IMR-90 (cell line): Measurements from ENCODE around the gene ADAMTS17. TPM values are rescaled to one million over a fixed set of nuclear protein-coding genes. Genes with fewer than 3 reads are reported as not detected.

ENCODE experiments used
- ATAC-seq: fragments of 200-7000 bp; cut with Tn5 transposase; 2 replicates; pipeline ENCODE4 v1.9.1; 2020; ENCODE audit warnings: low read depth, mild to moderate bottlenecking, moderate library complexity
- BruUV-seq: library from RNA; stranded (reverse); fragments of 400-500 nt; replicated peaks from 2 replicates; lab custom pipeline; 2021; lab: Mats Ljungman, UMichigan
- CTCF ChIA-PET: fragments of 300-600 bp; formaldehyde crosslinking; extraction: SDS; loops from one replicate; lab custom pipeline; 2021; ENCODE audit warnings: antibody characterized with exemption; lab: Yijun Ruan, JAX
- POLR2A ChIA-PET: fragments of 300-600 bp; sonication (Branson Sonifier 250); formaldehyde crosslinking; loops from one replicate; lab custom pipeline; 2022; ENCODE audit warnings: antibody characterized with exemption; ENCODE audit not compliant: unreplicated experiment; lab: Charles Lee
- DNase-seq: peaks from one replicate; pipeline ENCODE4 v3.0.0; 2013
- H2AFZ ChIP-seq: replicated peaks from 2 replicates; pipeline ENCODE3; 2013; ENCODE audit warnings: low read length, mild to moderate bottlenecking; ENCODE audit not compliant: poor library complexity
- H2AK5ac ChIP-seq: 2 replicates; pipeline ENCODE4 v1.6.1; 2013; ENCODE audit warnings: low read depth, low read length, inconsistent platforms
- H2AK9ac ChIP-seq: replicated peaks from 2 replicates; pipeline ENCODE3; 2013; ENCODE audit warnings: mild to moderate bottlenecking, low read depth, low read length, moderate library complexity; ENCODE audit not compliant: poor library complexity
- H2BK120ac ChIP-seq: 2 replicates; pipeline ENCODE4 v1.6.1; 2013; ENCODE audit warnings: low read depth, low read length, inconsistent platforms
- H2BK15ac ChIP-seq: 3 replicates; pipeline ENCODE4 v1.6.1; 2013; ENCODE audit warnings: low read depth, low read length, inconsistent platforms
- H2BK20ac ChIP-seq: 2 replicates; pipeline ENCODE4 v1.6.1; 2013; ENCODE audit warnings: low read depth, mild to moderate bottlenecking, inconsistent platforms, low read length, moderate library complexity
- H2BK5ac ChIP-seq: 2 replicates; pipeline ENCODE4 v1.6.1; 2013; ENCODE audit warnings: mild to moderate bottlenecking, low read depth, low read length, inconsistent platforms; ENCODE audit not compliant: poor library complexity, severe bottlenecking
- H3K14ac ChIP-seq: replicated peaks from 2 replicates; pipeline ENCODE4 v1.6.1; 2013; ENCODE audit warnings: low read depth, low read length, inconsistent platforms
- H3K18ac ChIP-seq: 2 replicates; pipeline ENCODE4 v1.6.1; 2013; ENCODE audit warnings: low read depth, low read length, control low read depth
- H3K23ac ChIP-seq: 2 replicates; pipeline ENCODE4 v1.6.1; 2013; ENCODE audit warnings: low read depth, low read length, inconsistent platforms
- H3K27ac ChIP-seq: 2 replicates; pipeline ENCODE4 v1.5.1; 2013; ENCODE audit warnings: mild to moderate bottlenecking, control low read depth, low read length; ENCODE audit not compliant: insufficient read depth
- H3K27me3 ChIP-seq: 2 replicates; pipeline ENCODE4 v1.6.1; 2013; ENCODE audit warnings: low read length; ENCODE audit not compliant: control insufficient read depth, insufficient read depth
- H3K36me3 ChIP-seq: 2 replicates; pipeline ENCODE4 v1.6.1; 2013; ENCODE audit warnings: low read length, mixed read lengths; ENCODE audit not compliant: control insufficient read depth, insufficient read depth
- H3K4ac ChIP-seq: 2 replicates; pipeline ENCODE4 v1.6.1; 2013; ENCODE audit warnings: low read depth, low read length, inconsistent platforms
- H3K4me1 ChIP-seq: 2 replicates; pipeline ENCODE4 v1.6.1; 2013; ENCODE audit warnings: low read length, mixed read lengths; ENCODE audit not compliant: control insufficient read depth, insufficient read depth
- H3K4me2 ChIP-seq: 2 replicates; pipeline ENCODE4 v1.6.1; 2013; ENCODE audit warnings: low read depth, mild to moderate bottlenecking, control low read depth, low read length, moderate library complexity
- H3K4me3 ChIP-seq: 2 replicates; pipeline ENCODE4 v1.5.1; 2013; ENCODE audit warnings: low read depth, mild to moderate bottlenecking, control low read depth, low read length, moderate library complexity; ENCODE audit not compliant: insufficient read depth
- H3K56ac ChIP-seq: 2 replicates; pipeline ENCODE4 v1.6.1; 2013; ENCODE audit warnings: low read length, inconsistent platforms; ENCODE audit not compliant: insufficient read depth; ENCODE audit errors: extremely low read depth
- H3K79me1 ChIP-seq, 2 experiments: 2 replicates each; pipeline ENCODE4 v1.6.1; 2013; ENCODE audit warnings: low read length in 2 of 2, inconsistent platforms in 1 of 2, low read depth in 1 of 2
- H3K9ac ChIP-seq: 2 replicates; pipeline ENCODE4 v1.6.1; 2013; ENCODE audit warnings: low read depth, low read length, control low read depth
- H3K9me1 ChIP-seq: 2 replicates; pipeline ENCODE4 v1.6.1; 2013; ENCODE audit warnings: low read length, inconsistent platforms; ENCODE audit not compliant: insufficient read depth
- H3K9me3 ChIP-seq: 2 replicates; pipeline ENCODE4 v1.6.1; 2013; ENCODE audit warnings: low read length; ENCODE audit not compliant: control insufficient read depth, insufficient read depth
- H4K20me1 ChIP-seq: 2 replicates; pipeline ENCODE4 v1.6.1; 2013; ENCODE audit warnings: low read length, inconsistent platforms; ENCODE audit not compliant: insufficient read depth
- H4K5ac ChIP-seq: 2 replicates; pipeline ENCODE4 v1.6.1; 2013; ENCODE audit warnings: mild to moderate bottlenecking, low read depth, low read length, control low read depth
- H4K8ac ChIP-seq, 2 experiments: 2 replicates each; pipeline ENCODE4 v1.6.1; 2013; ENCODE audit warnings: low read depth in 2 of 2, low read length in 2 of 2, control low read depth in 1 of 2, inconsistent platforms in 1 of 2
- H4K91ac ChIP-seq: 2 replicates; pipeline ENCODE4 v1.6.1; 2013; ENCODE audit warnings: low read depth, low read length, inconsistent platforms; ENCODE audit not compliant: insufficient read depth
- MAFK ChIP-seq: IDR thresholded peaks from 2 replicates; pipeline ENCODE4 v1.6.1; 2012; ENCODE audit warnings: low read depth, low read length, improper control_type of control experiment
- POLR2A ChIP-seq: IDR thresholded peaks from 2 replicates; pipeline ENCODE4 v1.6.1; 2012; ENCODE audit warnings: mild to moderate bottlenecking, low read depth, low read length
- WGBS, 2 experiments: methylation state at CpG; one replicate each; pipeline versions ENCODE4 v1.1.5 to v1.1.7; 2013; ENCODE audit warnings: missing lambda C conversion rate in 2 of 2; ENCODE audit not compliant: insufficient read length in 1 of 2; ENCODE audit errors: extremely low coverage in 2 of 2; 5-methylcytosine and 5-hydroxymethylcytosine counted together
- dilution Hi-C: fragments of 300-500 bp; cut with HindIII; formaldehyde crosslinking; loops from one replicate; pipeline ENCODE4 v1.14.3; 2018; ENCODE audit warnings: low sequenced_read_pairs; ENCODE audit not compliant: unreplicated experiment
- in situ Hi-C: fragments of 300-500 bp; cut with MboI; formaldehyde crosslinking; loops from 3 replicates; pipeline ENCODE4 v1.14.3; 2019; ENCODE audit warnings: low sequenced_read_pairs, inconsistent platforms, mixed read lengths
- intact Hi-C: fragments of 100-400 bp; cut with micrococcal nuclease; formaldehyde crosslinking; loops from 2 replicates; pipeline ENCODE4 v1.10.0; 2022
- polyA plus RNA-seq, 3 experiments: library from polyadenylated mRNA; depleted of rRNA; stranded (reverse); fragments of >200 nt; gene quantifications; 2 replicates each; pipeline ENCODE4 v1.2.3, GENCODE V29; 2012; ENCODE audit warnings: low replicate concordance in 1 of 3
- total RNA-seq: library from RNA; depleted of rRNA; stranded (reverse); fragments of >200 nt; gene quantifications from 2 replicates; pipeline ENCODE4 v1.2.3, GENCODE V29; 2012

The ADAMTS17 gene
- total and polyA plus RNA-seq, 2 of the 4 experiments (the other 2 are of a cell fraction), result 0.03 TPM; not detected in 1

DNA sequence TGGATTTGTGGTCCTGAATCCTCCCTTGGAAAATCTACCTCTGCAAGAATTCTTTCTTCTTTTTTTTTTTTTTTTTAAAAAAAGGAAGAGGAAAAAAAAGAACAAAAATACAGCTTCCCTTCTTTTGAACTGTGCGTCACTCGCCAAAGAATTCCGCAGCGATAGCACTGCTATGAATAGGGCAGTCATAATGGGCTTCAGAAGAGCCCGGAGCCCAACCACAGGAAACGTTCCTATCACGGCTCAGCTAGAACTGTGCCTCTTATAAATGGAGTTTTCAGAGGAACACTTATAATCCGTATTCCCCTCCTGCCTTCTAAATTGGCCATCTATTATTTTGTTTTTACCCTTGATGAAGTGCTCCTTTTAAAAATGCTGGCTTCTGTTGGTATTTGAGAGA is 227.7 kb downstream of the ADAMTS17 start:
- intact Hi-C loops, result no loop called here

More for the DNA sequence above, 227.7 kb downstream of the ADAMTS17 start:
- peak overlapping the region; percentile 91 for H4K91ac ChIP-seq
- H2BK120ac ChIP-seq, result peak overlapping the region; percentile 98
- H3K36me3 ChIP-seq, result no peaks in the 10 kb centered on the region
- peak overlapping the region; percentile 89 for H3K14ac ChIP-seq
- no peaks in the 10 kb centered on the region for H3K9me3 ChIP-seq
- H3K23ac ChIP-seq, result peak overlapping the region; percentile 77; the same call in 1 of the 2 replicates
- WGBS, 2 experiments, result no CpG with 5 or more reads among the region's 8 CpGs
- peak overlapping the region; percentile 84 to 94 for H4K8ac ChIP-seq
- dilution Hi-C loops, result no loop called here
- peak overlapping the region; percentile 91 for H2BK5ac ChIP-seq
- peak overlapping the region; percentile 65 for H4K5ac ChIP-seq
- ATAC-seq (peak; percentile 91), DNase-seq (peak; percentile 92)
- peak overlapping the region; percentile 95 for H3K4ac ChIP-seq
- CTCF ChIA-PET, result no interaction called here
- peak overlapping the region; percentile 91 for H2AFZ ChIP-seq
- no peak for TF ChIP-seq MAFK
- TF ChIP-seq POLR2A, result peak; percentile 34; the same call in 1 of the 2 replicates
- peak overlapping the region; percentile 92 for H3K4me2 ChIP-seq
- peak overlapping the region; percentile 16; the same call in 1 of the 2 replicates for H3K4me3 ChIP-seq
- no peaks in the 10 kb centered on the region for H3K79me1 ChIP-seq
- no peak overlapping the region for H2AK5ac ChIP-seq
- peak overlapping the region; percentile 57 for H3K27ac ChIP-seq
- peak overlapping the region; percentile 21 for H2AK9ac ChIP-seq
- peak overlapping the region; percentile 96 for H2BK20ac ChIP-seq
- peak overlapping the region; percentile 89; the same call in 2 of the 3 replicates for H2BK15ac ChIP-seq
- H3K4me1 ChIP-seq, result peaks cover 32% of the 10 kb centered on the region
- POLR2A ChIA-PET, result interaction anchor here (0.6 kb wide), 1 partner anchor 33 kb away, joined by 4 read pairs; no protein-coding TSS in a partner anchor
- no peaks in the 10 kb centered on the region for H4K20me1 ChIP-seq
- H3K18ac ChIP-seq, result peak overlapping the region; percentile 67
- in situ Hi-C loops, result loop anchor here (25.0 kb wide), 1 partner anchor 852 kb away; the partner anchor contains the start of gene LRRC28
- H3K9ac ChIP-seq, result peak overlapping the region; percentile 53; the same call in 1 of the 2 replicates
- no peaks in the 10 kb centered on the region for H3K27me3 ChIP-seq
- no TSS peak for BruUV-seq
- peak overlapping the region; percentile 77; the same call in 1 of the 2 replicates for H3K56ac ChIP-seq
- peaks cover 32% of the 10 kb centered on the region for H3K9me1 ChIP-seq
